Osteoblast (primary cell): ENCODE results near the gene NFKBIA. TPM values are rescaled to one million over a fixed set of nuclear protein-coding genes. Genes with fewer than 3 reads are reported as not detected.

Experiments
- DNase-seq: peaks from one replicate; pipeline ENCODE4 v3.0.0; 2011; ENCODE audit warnings: low spot score, mixed read lengths; ENCODE audit not compliant: insufficient read length; ENCODE audit errors: missing footprints
- H2AFZ ChIP-seq: 2 replicates; pipeline ENCODE4 v1.6.0; 2011; ENCODE audit warnings: mild to moderate bottlenecking, low read length
- H3K27ac ChIP-seq: 2 replicates; pipeline ENCODE4 v1.5.1; 2011; ENCODE audit warnings: mild to moderate bottlenecking, low read depth, low read length, moderate library complexity
- H3K27me3 ChIP-seq: 2 replicates; pipeline ENCODE4 v1.6.0; 2012; ENCODE audit warnings: mild to moderate bottlenecking, control low read depth, inconsistent platforms, low read length, moderate library complexity; ENCODE audit not compliant: insufficient read depth
- H3K36me3 ChIP-seq: 2 replicates; pipeline ENCODE4 v1.5.1; 2011; ENCODE audit warnings: mild to moderate bottlenecking, low read length, control low read depth, moderate library complexity; ENCODE audit not compliant: insufficient read depth
- H3K4me1 ChIP-seq: 2 replicates; pipeline ENCODE4 v1.5.1; 2011; ENCODE audit warnings: mild to moderate bottlenecking, low read length, control low read depth, moderate library complexity; ENCODE audit not compliant: insufficient read depth
- H3K4me2 ChIP-seq: 2 replicates; pipeline ENCODE4 v1.6.0; 2011; ENCODE audit warnings: mild to moderate bottlenecking, low read length; ENCODE audit not compliant: insufficient read depth
- H3K4me3 ChIP-seq: fragments of 200-600 bp; sonication (generic); 3 replicates; pipeline ENCODE4 v1.5.1; 2012; ENCODE audit warnings: mild to moderate bottlenecking, low read length, inconsistent platforms; ENCODE audit not compliant: insufficient read depth
- H3K79me2 ChIP-seq: 2 replicates; pipeline ENCODE4 v1.6.0; 2012; ENCODE audit warnings: mild to moderate bottlenecking, low read length, control low read depth, inconsistent platforms; ENCODE audit not compliant: insufficient read depth
- H3K9me3 ChIP-seq: 2 replicates; pipeline ENCODE4 v1.5.1; 2011; ENCODE audit warnings: low read depth, low read length, control low read depth
- H4K20me1 ChIP-seq: 2 replicates; pipeline ENCODE4 v1.6.0; 2012; ENCODE audit warnings: mild to moderate bottlenecking, low read length, control low read depth; ENCODE audit not compliant: insufficient read depth
- CTCF ChIP-seq: IDR thresholded peaks from 2 replicates; pipeline ENCODE4 v1.5.1; 2011; ENCODE audit warnings: mild to moderate bottlenecking, low read depth, low read length, moderate library complexity; ENCODE audit errors: extremely low read depth
- total RNA-seq: library from RNA; depleted of rRNA; stranded (reverse); fragments of >200 nt; gene quantifications from 2 replicates; pipeline ENCODE4 v1.2.3, GENCODE V29; 2012

The NFKBIA gene
- total RNA-seq, 1 donor = 51.0 TPM

- Histone ChIP-seq H3K4me1 (peaks cover 6% of the 10 kb centered on the region), H3K79me2 (no peaks in the 10 kb centered on the region), H3K4me2 (no peak overlapping the region), H2AFZ (no peak overlapping the region), H4K20me1 (no peaks in the 10 kb centered on the region), H3K4me3 (no peak overlapping the region), H3K27ac (no peak overlapping the region), H3K9me3 (no peaks in the 10 kb centered on the region), H3K27me3 (no peaks in the 10 kb centered on the region), H3K36me3 (no peaks in the 10 kb centered on the region)
- TF ChIP-seq CTCF = no peak
- DNase-seq = no peak
Observed at GRCh38 chr14:35394326-35395013, 10.1 kb downstream of the NFKBIA start.

- no peaks in the 10 kb centered on the region for H4K20me1 ChIP-seq
- no peaks in the 10 kb centered on the region for H3K79me2 ChIP-seq
- H3K4me1 ChIP-seq = peaks cover 6% of the 10 kb centered on the region
- no peaks in the 10 kb centered on the region for H3K36me3 ChIP-seq
- H2AFZ ChIP-seq = no peak overlapping the region
- no peak overlapping the region for H3K4me3 ChIP-seq
- no peaks in the 10 kb centered on the region for H3K27me3 ChIP-seq
- no peak overlapping the region for H3K27ac ChIP-seq
- H3K9me3 ChIP-seq = no peaks in the 10 kb centered on the region
- no peak for TF ChIP-seq CTCF
- DNase-seq = no peak
- no peak overlapping the region for H3K4me2 ChIP-seq
Observed at GRCh38 chr14:35393826-35394225, 10.7 kb downstream of the NFKBIA start.

GRCh38 chr14:35392103-35392502, 12.4 kb downstream of the NFKBIA start:
- Histone ChIP-seq H3K27ac (no peak overlapping the region), H3K36me3 (no peaks in the 10 kb centered on the region), H3K4me1 (no peaks in the 10 kb centered on the region), H3K4me2 (no peak overlapping the region), H3K27me3 (no peaks in the 10 kb centered on the region), H4K20me1 (no peaks in the 10 kb centered on the region), H3K79me2 (no peaks in the 10 kb centered on the region), H2AFZ (no peak overlapping the region), H3K4me3 (no peak overlapping the region), H3K9me3 (no peaks in the 10 kb centered on the region)
- no peak for TF ChIP-seq CTCF
- DNase-seq = no peak

GRCh38 chr14:35391388-35391710, 13.2 kb downstream of the NFKBIA start:
- Histone ChIP-seq H3K9me3 (no peaks in the 10 kb centered on the region), H3K4me3 (no peak overlapping the region), H3K4me2 (no peak overlapping the region), H3K79me2 (no peaks in the 10 kb centered on the region), H2AFZ (no peak overlapping the region), H3K27me3 (no peaks in the 10 kb centered on the region), H3K4me1 (no peaks in the 10 kb centered on the region), H4K20me1 (no peaks in the 10 kb centered on the region), H3K27ac (no peak overlapping the region), H3K36me3 (no peaks in the 10 kb centered on the region)
- no peak for DNase-seq
- TF ChIP-seq CTCF = no peak
